Adrenal gland (tissue), 5 donors: Measurements from ENCODE around the gene RPRM.

Experiments used
- CTCF ChIP-seq, 6 experiments: fragments of 450-650 bp in 4 of 6; fragments of 200-600 bp in 2 of 6; sonication (generic) in 1 of 6; IDR thresholded peaks; 1 replicate in 5 of 6; 2 replicates in 1 of 6; pipeline versions ENCODE4 v1.5.1 to v1.8.0; 2016 to 2021; ENCODE audit warnings: antibody characterized with exemption in 6 of 6, mild to moderate bottlenecking in 2 of 6, moderate library complexity in 1 of 6
- POLR2A ChIP-seq, 2 donors: fragments of 450-650 bp; IDR thresholded peaks; one replicate each; pipeline ENCODE4 v1.6.1; 2017; ENCODE audit warnings: antibody characterized with exemption in 2 of 2, mild to moderate bottlenecking in 2 of 2, moderate library complexity in 1 of 2
- donor health status: DM: no; HTN: no; CAD: no.

- no peak for TF ChIP-seq POLR2A (IDR thresholded peaks at IDR 0.05)
- TF ChIP-seq CTCF (IDR thresholded peaks at IDR 0.05), result no peak
These were observed 45.2 kb downstream of the RPRM start for GRCh38 chr2:153433403-153433802.
